SK-N-SH (cell line): Measurements from ENCODE around the gene C12orf60. TPM values are rescaled to one million over a fixed set of nuclear protein-coding genes. Genes with fewer than 3 reads are reported as not detected.

Experiments used
- CTCF ChIA-PET: fragments of 300-600, 350-600 bp; formaldehyde crosslinking; extraction: SDS; loops from one replicate; lab custom pipeline; 2021; lab: Yijun Ruan, JAX
- POLR2A ChIA-PET: fragments of 350-600 bp; sonication (Branson Sonifier 250); formaldehyde crosslinking; extraction: SDS; loops from one replicate; lab custom pipeline; 2020; ENCODE audit warnings: antibody characterized with exemption, inconsistent platforms; lab: Yijun Ruan, JAX
- DNase-seq: peaks from one replicate; pipeline ENCODE4 v3.0.0; 2012
- H2AFZ ChIP-seq: fragments of 200-600 bp; sonication (generic); 2 replicates; pipeline ENCODE4 v1.8.1; 2016; ENCODE audit warnings: antibody characterized with exemption, mild to moderate bottlenecking, low read depth
- H3F3A ChIP-seq: fragments of 200-600 bp; sonication (generic); replicated peaks from 2 replicates; pipeline ENCODE3; 2016; ENCODE audit warnings: antibody characterized with exemption, mild to moderate bottlenecking; ENCODE audit not compliant: insufficient read depth
- H3K27ac ChIP-seq, 2 experiments: fragments of 200-500 bp in 1 of 2; fragments of 200-600 bp in 1 of 2; sonication (Bioruptor generic) in 1 of 2; sonication (generic), shearing (Covaris generic) in 1 of 2; 2 replicates each; pipeline versions ENCODE4 v1.5.1 to v1.6.1; 2014 to 2016; ENCODE audit warnings: low read depth in 2 of 2, inconsistent platforms in 1 of 2, low read length in 1 of 2, mild to moderate bottlenecking in 1 of 2, mixed read lengths in 1 of 2
- H3K27me3 ChIP-seq: fragments of 200-600 bp; sonication (generic), shearing (Covaris generic); 2 replicates; pipeline ENCODE4 v1.6.1; 2016; ENCODE audit warnings: mixed run types; ENCODE audit not compliant: insufficient read depth
- H3K36me3 ChIP-seq, 2 experiments: fragments of 200-500 bp in 1 of 2; fragments of 200-600 bp in 1 of 2; sonication (Bioruptor generic) in 1 of 2; sonication (generic) in 1 of 2; replicated peaks in 1 of 2; 2 replicates each; pipeline versions ENCODE3 to v1.5.1; 2014 to 2016; ENCODE audit warnings: low read length in 1 of 2, mild to moderate bottlenecking in 1 of 2; ENCODE audit not compliant: insufficient read depth in 2 of 2, control insufficient read depth in 1 of 2
- H3K4me1 ChIP-seq, 2 experiments: fragments of 200-500 bp in 1 of 2; fragments of 200-600 bp in 1 of 2; sonication (Bioruptor generic) in 1 of 2; sonication (generic), shearing (Covaris generic) in 1 of 2; 2 replicates each; pipeline versions ENCODE4 v1.5.1 to v1.6.1; 2014 to 2016; ENCODE audit warnings: low read depth in 1 of 2, low read length in 1 of 2, mixed run types in 1 of 2; ENCODE audit not compliant: insufficient read depth in 2 of 2, control insufficient read depth in 1 of 2
- H3K4me2 ChIP-seq: fragments of 200-600 bp; sonication (generic), shearing (Covaris generic); 2 replicates; pipeline ENCODE4 v1.6.1; 2017; ENCODE audit warnings: mixed run types
- H3K4me3 ChIP-seq, 2 experiments: fragments of 200-500 bp in 1 of 2; fragments of 200-600 bp in 1 of 2; sonication (Bioruptor generic) in 1 of 2; sonication (generic), shearing (Covaris generic) in 1 of 2; 2 replicates each; pipeline versions ENCODE4 v1.5.1 to v1.8.1; 2014 to 2016; ENCODE audit warnings: low read depth in 2 of 2, inconsistent platforms in 1 of 2, low read length in 1 of 2, mild to moderate bottlenecking in 1 of 2, mixed read lengths in 1 of 2, moderate library complexity in 1 of 2
- H3K79me2 ChIP-seq: fragments of 200-600 bp; sonication (generic); 2 replicates; pipeline ENCODE4 v1.8.1; 2017; ENCODE audit warnings: mild to moderate bottlenecking; ENCODE audit not compliant: insufficient read depth
- H3K9ac ChIP-seq: fragments of 200-600 bp; sonication (generic); 2 replicates; pipeline ENCODE4 v1.6.1; 2017; ENCODE audit warnings: mixed run types
- H3K9me2 ChIP-seq: fragments of 200-600 bp; sonication (generic); 2 replicates; pipeline ENCODE4 v1.6.1; 2017; ENCODE audit warnings: mixed run types
- H3K9me3 ChIP-seq: fragments of 200-600 bp; sonication (generic); 2 replicates; pipeline ENCODE4 v1.6.1; 2017; ENCODE audit warnings: mixed run types, mild to moderate bottlenecking, moderate library complexity
- H4K20me1 ChIP-seq: fragments of 200-600 bp; sonication (generic); 2 replicates; pipeline ENCODE4 v1.6.1; 2017; ENCODE audit warnings: mild to moderate bottlenecking, mixed run types; ENCODE audit not compliant: insufficient read depth
- EP300 ChIP-seq, 2 experiments: IDR thresholded peaks; 2 replicates each; pipeline versions ENCODE4 v1.4.0 to v1.6.1; 2012; ENCODE audit warnings: borderline replicate concordance in 1 of 2, low read depth in 1 of 2, low read length in 1 of 2
- FOSL2 ChIP-seq: IDR thresholded peaks from 2 replicates; pipeline ENCODE4 v1.4.0; 2012; ENCODE audit warnings: low read depth, mild to moderate bottlenecking, moderate library complexity, borderline replicate concordance
- GATA2 ChIP-seq: sonication (generic); formaldehyde crosslinking; IDR thresholded peaks from 2 replicates; pipeline ENCODE4 v1.5.0; 2020; ENCODE audit warnings: mild to moderate bottlenecking, missing genetic modification reagents
- MXI1 ChIP-seq: IDR thresholded peaks from 2 replicates; pipeline ENCODE4 v1.6.1; 2012; ENCODE audit warnings: mild to moderate bottlenecking, low read depth, low read length, improper control_type of control experiment
- NFIC ChIP-seq: IDR thresholded peaks from 2 replicates; pipeline ENCODE4 v1.4.0; 2012; ENCODE audit warnings: borderline replicate concordance
- NRF1 ChIP-seq: IDR thresholded peaks from 2 replicates; pipeline ENCODE4 v1.6.1; 2012; ENCODE audit warnings: low read depth, mild to moderate bottlenecking, low read length
- POLR2AphosphoS5 ChIP-seq: IDR thresholded peaks from 2 replicates; pipeline ENCODE4 v1.6.1; 2012; ENCODE audit warnings: low read depth, low read length
- RAD21 ChIP-seq: IDR thresholded peaks from 2 replicates; pipeline ENCODE4 v1.6.1; 2012; ENCODE audit warnings: mild to moderate bottlenecking, low read length
- RXRA ChIP-seq: IDR thresholded peaks from 2 replicates; pipeline ENCODE4 v1.4.0; 2012; ENCODE audit warnings: low read depth, mild to moderate bottlenecking, borderline replicate concordance
- SMC3 ChIP-seq: IDR thresholded peaks from 2 replicates; pipeline ENCODE4 v1.6.1; 2012; ENCODE audit warnings: low read depth, low read length, improper control_type of control experiment
- TEAD4 ChIP-seq: IDR thresholded peaks from 2 replicates; pipeline ENCODE4 v1.4.0; 2012; ENCODE audit warnings: mild to moderate bottlenecking, borderline replicate concordance; ENCODE audit not compliant: insufficient read depth
- WGBS: methylation state at CpG from one replicate; pipeline ENCODE4 v1.1.6; 2017; ENCODE audit warnings: low lambda C conversion rate; 5-methylcytosine and 5-hydroxymethylcytosine counted together
- polyA plus RNA-seq, 3 experiments: library from polyadenylated mRNA; depleted of rRNA; stranded (reverse); fragments of >200 nt; gene quantifications; 2 replicates each; pipeline ENCODE4 v1.2.3, GENCODE V29; 2012
- TF ChIP-seq, protein P1 (sequence below): IDR thresholded peaks from 2 replicates; pipeline ENCODE4 v1.4.0; 2012; ENCODE audit warnings: low read depth, borderline replicate concordance
- TF ChIP-seq, protein P2 (sequence below): fragments of 200-600 bp; sonication (generic); IDR thresholded peaks from 2 replicates; pipeline ENCODE4 v1.6.1; 2017; ENCODE audit warnings: antibody characterized with exemption, mild to moderate bottlenecking, moderate library complexity
- TF ChIP-seq, protein P3 (sequence below): IDR thresholded peaks from 2 replicates; pipeline ENCODE4 v1.4.0; 2012; ENCODE audit warnings: low read depth, borderline replicate concordance
- TF ChIP-seq, protein P4 (sequence below): IDR thresholded peaks from 2 replicates; pipeline ENCODE4 v1.4.0; 2012; ENCODE audit warnings: low read depth
- TF ChIP-seq, protein P5 (sequence below): fragments of 150-350 bp; IDR thresholded peaks from 2 replicates; pipeline ENCODE4 v1.6.1; 2017; ENCODE audit warnings: antibody characterized with exemption, low read length, low read depth, borderline replicate concordance

The C12orf60 gene
- polyA plus RNA-seq, 1 of the 3 experiments (the other 2 are of a cell fraction), result 0.87 TPM

DNA sequence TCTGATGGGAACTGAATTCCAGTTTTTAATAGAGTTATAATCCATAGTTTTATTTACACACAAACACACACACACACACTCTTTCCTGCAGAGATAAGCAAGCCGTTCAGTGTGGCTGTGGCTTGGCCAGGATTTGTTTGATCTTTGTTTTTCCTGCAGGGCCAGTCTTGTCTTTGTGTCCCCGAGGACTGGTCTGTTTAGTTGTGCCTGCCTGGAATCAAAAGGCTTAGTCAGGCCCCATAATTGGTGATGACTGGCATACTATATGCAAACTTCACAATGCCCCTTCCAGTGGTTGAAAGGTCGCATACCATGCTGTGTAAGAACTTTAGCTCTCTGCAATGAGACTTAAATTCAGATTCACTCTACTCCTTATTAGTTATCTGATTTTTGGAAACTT is 26.2 kb upstream of the C12orf60 start:
- Histone ChIP-seq H3K4me1 (no peaks in the 10 kb centered on the region; a peak in 2 of 4 replicates), H3K4me3 (no peak overlapping the region), H3K79me2 (peaks cover 26% of the 10 kb centered on the region), H2AFZ (no peak overlapping the region), H4K20me1 (no peaks in the 10 kb centered on the region), H3K36me3 (no peaks in the 10 kb centered on the region), H3K9me3 (no peaks in the 10 kb centered on the region), H3K4me2 (no peak overlapping the region), H3K9ac (no peak overlapping the region), H3K27me3 (no peaks in the 10 kb centered on the region), H3K27ac (no peak overlapping the region), H3F3A (peaks cover 17% of the 10 kb centered on the region), H3K9me2 (no peaks in the 10 kb centered on the region)
- CTCF ChIA-PET, result interaction anchor here (1.2 kb wide), 1 partner anchor 25 kb away, joined by 3 read pairs; no protein-coding TSS in a partner anchor
- DNase-seq, result no peak
- WGBS, result 44% methylated on average over 3 of the region's 3 CpGs
- TF ChIP-seq, protein P1, sequence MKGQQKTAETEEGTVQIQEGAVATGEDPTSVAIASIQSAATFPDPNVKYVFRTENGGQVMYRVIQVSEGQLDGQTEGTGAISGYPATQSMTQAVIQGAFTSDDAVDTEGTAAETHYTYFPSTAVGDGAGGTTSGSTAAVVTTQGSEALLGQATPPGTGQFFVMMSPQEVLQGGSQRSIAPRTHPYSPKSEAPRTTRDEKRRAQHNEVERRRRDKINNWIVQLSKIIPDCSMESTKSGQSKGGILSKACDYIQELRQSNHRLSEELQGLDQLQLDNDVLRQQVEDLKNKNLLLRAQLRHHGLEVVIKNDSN, result no peak
- TF ChIP-seq NFIC (no peak), RXRA (no peak)
- POLR2A ChIA-PET, result no interaction called here

DNA sequence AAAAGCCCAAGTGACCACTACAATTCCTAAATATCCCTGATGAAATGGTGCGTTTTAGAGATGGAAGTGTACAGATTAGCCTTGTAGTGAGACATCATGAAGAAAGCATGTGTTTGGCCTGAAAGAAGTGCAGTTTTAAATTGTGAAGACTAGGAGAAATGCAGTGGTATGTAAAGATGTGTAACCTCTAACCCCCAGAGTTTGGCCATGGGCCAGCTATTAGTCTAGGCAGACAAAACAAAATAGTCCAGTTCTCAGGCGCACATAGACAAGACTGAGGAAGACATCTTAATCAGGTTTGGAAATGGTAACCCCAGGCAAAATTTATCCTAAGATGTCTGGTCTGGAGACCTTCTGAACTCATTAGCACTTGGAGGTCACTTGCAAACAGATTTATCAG is 23.6 kb upstream of the C12orf60 start:
- no peak overlapping the region for H3K4me2 ChIP-seq
- H4K20me1 ChIP-seq, result no peaks in the 10 kb centered on the region
- H3K9me2 ChIP-seq, result no peaks in the 10 kb centered on the region
- H3K9me3 ChIP-seq, result no peaks in the 10 kb centered on the region
- peaks cover 17% of the 10 kb centered on the region for H3F3A ChIP-seq
- POLR2A ChIA-PET, result no interaction called here
- no peaks in the 10 kb centered on the region for H3K27me3 ChIP-seq
- H3K79me2 ChIP-seq, result peaks cover 18% of the 10 kb centered on the region
- no peak overlapping the region for H2AFZ ChIP-seq
- H3K4me1 ChIP-seq, result no peaks in the 10 kb centered on the region; a peak in 2 of 4 replicates
- no peak overlapping the region for H3K4me3 ChIP-seq
- H3K36me3 ChIP-seq, result peaks cover 7 to 8% of the 10 kb centered on the region in 2 experiments
- H3K9ac ChIP-seq, result no peak overlapping the region
- no peak for DNase-seq
- H3K27ac ChIP-seq, result no peak overlapping the region
- 100% methylated on average over 2 of the region's 2 CpGs for WGBS
- CTCF ChIA-PET, result interaction anchor here (1.1 kb wide), 1 partner anchor 10 kb away, joined by 3 read pairs; no protein-coding TSS in a partner anchor
- no peak for TF ChIP-seq NFIC
- TF ChIP-seq, protein P2, sequence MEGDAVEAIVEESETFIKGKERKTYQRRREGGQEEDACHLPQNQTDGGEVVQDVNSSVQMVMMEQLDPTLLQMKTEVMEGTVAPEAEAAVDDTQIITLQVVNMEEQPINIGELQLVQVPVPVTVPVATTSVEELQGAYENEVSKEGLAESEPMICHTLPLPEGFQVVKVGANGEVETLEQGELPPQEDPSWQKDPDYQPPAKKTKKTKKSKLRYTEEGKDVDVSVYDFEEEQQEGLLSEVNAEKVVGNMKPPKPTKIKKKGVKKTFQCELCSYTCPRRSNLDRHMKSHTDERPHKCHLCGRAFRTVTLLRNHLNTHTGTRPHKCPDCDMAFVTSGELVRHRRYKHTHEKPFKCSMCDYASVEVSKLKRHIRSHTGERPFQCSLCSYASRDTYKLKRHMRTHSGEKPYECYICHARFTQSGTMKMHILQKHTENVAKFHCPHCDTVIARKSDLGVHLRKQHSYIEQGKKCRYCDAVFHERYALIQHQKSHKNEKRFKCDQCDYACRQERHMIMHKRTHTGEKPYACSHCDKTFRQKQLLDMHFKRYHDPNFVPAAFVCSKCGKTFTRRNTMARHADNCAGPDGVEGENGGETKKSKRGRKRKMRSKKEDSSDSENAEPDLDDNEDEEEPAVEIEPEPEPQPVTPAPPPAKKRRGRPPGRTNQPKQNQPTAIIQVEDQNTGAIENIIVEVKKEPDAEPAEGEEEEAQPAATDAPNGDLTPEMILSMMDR, result no peak
- TF ChIP-seq, all 33 proteins: peak for 0

DNA sequence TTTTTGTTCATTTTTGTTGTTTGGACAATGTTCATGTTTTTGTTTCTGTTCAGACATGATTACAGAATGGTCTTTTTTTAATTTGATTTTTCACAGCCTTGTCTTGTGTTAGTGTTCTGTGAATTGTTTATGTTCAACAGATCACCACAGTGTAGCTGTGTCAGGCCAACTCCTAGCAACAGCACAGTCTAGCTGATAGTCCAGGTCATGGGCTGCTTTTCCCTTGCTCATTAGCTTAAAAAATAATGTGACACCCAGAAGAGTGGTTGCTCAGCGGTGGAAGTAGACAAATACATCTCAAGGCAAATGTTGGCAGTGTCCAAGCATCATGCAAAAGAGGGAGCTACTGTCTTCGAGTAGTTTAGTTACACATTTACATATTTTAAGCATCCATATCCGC is 22.6 kb upstream of the C12orf60 start:
- Histone ChIP-seq H3K27ac (no peak overlapping the region), H3K4me3 (no peak overlapping the region), H3F3A (peaks cover 11% of the 10 kb centered on the region), H3K9me3 (no peaks in the 10 kb centered on the region), H2AFZ (peak overlapping the region; percentile 43; the same call in 1 of the 2 replicates), H3K27me3 (no peaks in the 10 kb centered on the region), H3K36me3 (peaks cover 12 to 14% of the 10 kb centered on the region in 2 experiments), H3K79me2 (peaks cover 11% of the 10 kb centered on the region), H3K4me2 (peak overlapping the region; percentile 37; the same call in 1 of the 2 replicates), H3K9me2 (no peaks in the 10 kb centered on the region), H4K20me1 (no peaks in the 10 kb centered on the region), H3K4me1 (no peaks in the 10 kb centered on the region; a peak in 2 of 4 replicates), H3K9ac (no peak overlapping the region)
- DNase-seq, result no peak
- ChIA-PET CTCF (interaction anchor here (1.1 to 2.7 kb wide), 2 partner anchors 11 kb away, joined by 3 to 16 read pairs; a partner anchor contains a TSS), POLR2A (no interaction called here)
- no peak for TF ChIP-seq MXI1
- TF ChIP-seq, protein P3, sequence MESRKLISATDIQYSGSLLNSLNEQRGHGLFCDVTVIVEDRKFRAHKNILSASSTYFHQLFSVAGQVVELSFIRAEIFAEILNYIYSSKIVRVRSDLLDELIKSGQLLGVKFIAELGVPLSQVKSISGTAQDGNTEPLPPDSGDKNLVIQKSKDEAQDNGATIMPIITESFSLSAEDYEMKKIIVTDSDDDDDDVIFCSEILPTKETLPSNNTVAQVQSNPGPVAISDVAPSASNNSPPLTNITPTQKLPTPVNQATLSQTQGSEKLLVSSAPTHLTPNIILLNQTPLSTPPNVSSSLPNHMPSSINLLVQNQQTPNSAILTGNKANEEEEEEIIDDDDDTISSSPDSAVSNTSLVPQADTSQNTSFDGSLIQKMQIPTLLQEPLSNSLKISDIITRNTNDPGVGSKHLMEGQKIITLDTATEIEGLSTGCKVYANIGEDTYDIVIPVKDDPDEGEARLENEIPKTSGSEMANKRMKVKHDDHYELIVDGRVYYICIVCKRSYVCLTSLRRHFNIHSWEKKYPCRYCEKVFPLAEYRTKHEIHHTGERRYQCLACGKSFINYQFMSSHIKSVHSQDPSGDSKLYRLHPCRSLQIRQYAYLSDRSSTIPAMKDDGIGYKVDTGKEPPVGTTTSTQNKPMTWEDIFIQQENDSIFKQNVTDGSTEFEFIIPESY, result no peak
- no peak for TF ChIP-seq POLR2AphosphoS5
- no peak for TF ChIP-seq RAD21
- TF ChIP-seq TEAD4, result no peak
- no peak for TF ChIP-seq GATA2
- no peak for TF ChIP-seq EP300 (IDR thresholded peaks at IDR 0.05; ENCODE audit: borderline replicate concordance in 1 of 2, low read depth in 1 of 2, low read length in 1 of 2)
- TF ChIP-seq NRF1, result no peak
- TF ChIP-seq, protein P4, sequence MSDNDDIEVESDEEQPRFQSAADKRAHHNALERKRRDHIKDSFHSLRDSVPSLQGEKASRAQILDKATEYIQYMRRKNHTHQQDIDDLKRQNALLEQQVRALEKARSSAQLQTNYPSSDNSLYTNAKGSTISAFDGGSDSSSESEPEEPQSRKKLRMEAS, result no peak
- no peak for TF ChIP-seq FOSL2
- TF ChIP-seq, protein P5, sequence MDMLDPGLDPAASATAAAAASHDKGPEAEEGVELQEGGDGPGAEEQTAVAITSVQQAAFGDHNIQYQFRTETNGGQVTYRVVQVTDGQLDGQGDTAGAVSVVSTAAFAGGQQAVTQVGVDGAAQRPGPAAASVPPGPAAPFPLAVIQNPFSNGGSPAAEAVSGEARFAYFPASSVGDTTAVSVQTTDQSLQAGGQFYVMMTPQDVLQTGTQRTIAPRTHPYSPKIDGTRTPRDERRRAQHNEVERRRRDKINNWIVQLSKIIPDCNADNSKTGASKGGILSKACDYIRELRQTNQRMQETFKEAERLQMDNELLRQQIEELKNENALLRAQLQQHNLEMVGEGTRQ, result no peak
- TF ChIP-seq SMC3, result no peak
- WGBS, result 93% methylated on average over 3 of the region's 3 CpGs
